ENCODE results near the gene ABCG1. TPM values are rescaled to one million over a fixed set of nuclear protein-coding genes. Genes with fewer than 3 reads are reported as not detected.

The ABCG1 gene
- total RNA-seq, 2 experiments from 2014 or later: 11.6 to 16.3 TPM

DNA sequence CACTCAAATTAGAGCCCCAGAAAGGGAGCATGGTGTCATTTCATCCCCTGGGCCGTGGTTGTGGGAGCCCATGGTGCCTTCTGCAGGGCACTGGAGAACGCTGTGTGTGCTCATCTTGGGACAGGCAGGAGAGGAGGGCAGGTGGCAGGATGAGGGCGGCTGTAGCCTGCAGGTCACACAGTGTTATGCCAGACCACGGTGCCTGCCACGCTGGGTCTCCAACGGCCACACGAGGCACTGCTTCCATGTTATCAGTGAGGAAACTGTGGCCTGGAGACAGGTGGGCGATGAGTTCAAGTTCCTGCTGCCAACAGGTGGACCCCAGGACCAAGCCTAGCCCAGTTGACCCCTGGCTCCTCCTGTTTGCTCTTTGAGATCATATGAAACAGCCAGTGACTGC is 21.0 kb downstream of the ABCG1 start:
- ChIA-PET CTCF (interaction anchor here (0.6 to 4.3 kb wide), 4 partner anchors 12 to 45 kb away, joined by 3 to 42 read pairs (median 18); partner anchors contain the start of gene ABCG1), POLR2A (interaction anchor here (3.0 kb wide), 1 partner anchor 11 kb away, joined by 18 read pairs; no protein-coding TSS in a partner anchor)
- Mint-ChIP-seq H3K4me1 (peaks cover 46% of the 10 kb centered on the region), H3K4me3 (no peak overlapping the region), H3K27ac (no peak overlapping the region), H3K36me3 (ENCODE audit: low read depth) (no peaks in the 10 kb centered on the region), H3K27me3 (no peaks in the 10 kb centered on the region), H3K9me3 (ENCODE audit: low read depth) (no peaks in the 10 kb centered on the region)
- intact Hi-C loops (cut with DNase I, micrococcal nuclease): loop anchor here (5.0 to 10.0 kb wide), 7 partner anchors 162 to 655 kb away; partner anchors contain the start of genes NDUFV3 (in 1 of the 2), RIPK4 (in 1 of the 2) and UBASH3A (in 1 of the 2)
- peak; percentile 38 for DNase-seq
- ATAC-seq: no peak

DNA sequence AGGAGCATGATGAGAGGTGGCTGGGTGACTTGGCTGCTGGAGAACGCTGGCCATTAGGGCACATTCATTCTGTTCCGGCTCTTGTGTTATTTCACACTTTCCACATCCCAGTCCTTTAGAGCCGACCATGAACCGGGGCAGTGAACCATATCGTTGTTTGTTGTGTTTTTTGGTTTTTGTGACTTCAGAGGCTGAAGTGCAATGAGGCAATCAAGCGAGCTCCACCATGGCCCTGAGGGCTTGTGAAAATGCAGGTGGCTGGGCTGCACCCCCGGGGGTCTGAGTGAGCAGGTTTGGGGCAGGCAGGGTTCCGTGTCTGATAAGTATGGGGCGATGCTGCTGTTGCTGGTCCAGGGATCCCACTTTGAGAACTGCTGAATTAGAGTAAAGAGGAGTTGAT is 23.7 kb downstream of the ABCG1 start:
- intact Hi-C loops (cut with DNase I, micrococcal nuclease): no loop called here
- no peaks in the 10 kb centered on the region for H3K36me3 Mint-ChIP-seq (ENCODE audit: low read depth)
- H3K27ac Mint-ChIP-seq: no peak overlapping the region
- H3K27me3 Mint-ChIP-seq: no peaks in the 10 kb centered on the region
- no peaks in the 10 kb centered on the region for H3K9me3 Mint-ChIP-seq (ENCODE audit: low read depth)
- ATAC-seq: no peak
- no peak overlapping the region for H3K4me3 Mint-ChIP-seq
- DNase-seq: no peak
- POLR2A ChIA-PET: no interaction called here
- H3K4me1 Mint-ChIP-seq: peaks cover 24% of the 10 kb centered on the region
- CTCF ChIA-PET: interaction anchor here (0.7 kb wide), 1 partner anchor 97 kb away, joined by 3 read pairs; no protein-coding TSS in a partner anchor

DNA sequence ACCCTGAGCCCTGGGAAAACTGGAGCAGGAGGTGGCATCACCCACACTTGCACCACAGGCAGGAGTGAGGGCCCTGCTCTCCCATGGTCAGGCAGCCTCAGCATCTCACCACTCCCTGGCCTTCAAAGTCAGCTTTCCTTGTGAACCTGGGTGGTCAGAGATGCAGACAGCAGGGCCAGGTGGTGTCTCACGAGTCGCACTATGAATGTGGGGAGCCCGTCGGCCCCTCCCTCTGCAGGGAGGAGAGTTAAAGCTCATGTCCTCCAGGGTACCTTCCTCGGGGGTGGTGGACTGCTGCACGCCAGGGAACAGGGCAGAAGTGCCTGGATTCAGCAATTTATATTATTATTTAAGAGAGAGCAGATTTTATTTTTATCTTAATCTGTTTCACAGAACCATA is 24.1 kb downstream of the ABCG1 start:
- Mint-ChIP-seq H3K27ac (no peak overlapping the region), H3K4me1 (peaks cover 20% of the 10 kb centered on the region), H3K36me3 (ENCODE audit: low read depth) (no peaks in the 10 kb centered on the region), H3K9me3 (ENCODE audit: low read depth) (no peaks in the 10 kb centered on the region), H3K4me3 (no peak overlapping the region), H3K27me3 (no peaks in the 10 kb centered on the region)
- CTCF ChIA-PET: interaction anchor here (0.7 to 2.4 kb wide), 2 partner anchors 10 to 16 kb away, joined by 6 to 11 read pairs; no protein-coding TSS in a partner anchor
- no peak for ATAC-seq
- intact Hi-C loops (cut with DNase I, micrococcal nuclease): no loop called here
- POLR2A ChIA-PET: no interaction called here
- DNase-seq: no peak

DNA sequence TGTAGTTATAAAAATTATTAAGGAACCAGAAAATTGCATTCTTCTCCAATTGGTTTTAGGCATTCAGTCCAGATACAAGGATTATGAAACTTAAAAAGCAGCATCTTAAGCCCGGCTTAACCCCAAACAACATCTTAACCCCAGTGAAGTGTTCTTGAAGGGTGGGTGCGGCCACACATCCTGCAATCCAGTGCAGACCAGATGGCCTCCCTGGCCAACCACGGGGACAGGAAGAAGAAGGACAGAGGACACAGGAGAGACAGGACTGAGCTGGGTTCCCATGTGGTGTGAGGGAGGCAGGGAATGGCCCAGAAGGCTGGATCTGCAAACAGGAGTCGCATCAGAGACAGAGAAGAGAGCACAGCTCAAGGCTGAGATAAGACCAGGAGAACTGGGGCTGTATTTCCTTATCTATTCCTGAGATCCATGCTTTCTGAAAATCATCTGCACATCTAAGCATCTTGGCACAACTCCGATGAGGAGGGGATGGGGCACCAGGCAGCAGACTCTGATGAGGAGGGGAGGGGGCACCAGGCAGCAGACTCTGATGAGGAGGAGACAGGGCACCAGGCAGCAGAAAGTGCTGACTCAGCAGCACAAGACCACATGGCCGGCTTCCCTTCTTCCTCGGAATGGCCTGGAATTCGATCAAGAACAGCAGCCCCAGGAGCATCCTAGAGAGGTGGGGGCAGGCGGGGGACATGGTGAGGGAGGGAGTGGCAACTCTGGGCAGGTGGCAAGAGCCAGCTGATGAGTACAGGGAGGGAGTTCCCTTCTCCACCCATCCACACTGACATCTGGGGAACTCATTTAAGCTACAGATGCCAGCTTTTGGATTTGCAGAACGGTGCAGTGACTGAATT is 26.6 kb downstream of the ABCG1 start:
- ATAC-seq (no peak), DNase-seq (no peak)
- no peaks in the 10 kb centered on the region for H3K27me3 Mint-ChIP-seq
- H3K4me1 Mint-ChIP-seq: peaks cover 6% of the 10 kb centered on the region
- peak overlapping the region; percentile 20 for H3K27ac Mint-ChIP-seq
- no peak overlapping the region for H3K4me3 Mint-ChIP-seq
- CTCF ChIA-PET: interaction anchor here (0.9 to 2.4 kb wide), 5 partner anchors 10 to 100 kb away, joined by 3 to 11 read pairs (median 10); no protein-coding TSS in a partner anchor
- intact Hi-C loops (cut with DNase I, micrococcal nuclease): no loop called here
- H3K9me3 Mint-ChIP-seq (ENCODE audit: low read depth): no peaks in the 10 kb centered on the region
- no peaks in the 10 kb centered on the region for H3K36me3 Mint-ChIP-seq (ENCODE audit: low read depth)
- POLR2A ChIA-PET: no interaction called here

DNA sequence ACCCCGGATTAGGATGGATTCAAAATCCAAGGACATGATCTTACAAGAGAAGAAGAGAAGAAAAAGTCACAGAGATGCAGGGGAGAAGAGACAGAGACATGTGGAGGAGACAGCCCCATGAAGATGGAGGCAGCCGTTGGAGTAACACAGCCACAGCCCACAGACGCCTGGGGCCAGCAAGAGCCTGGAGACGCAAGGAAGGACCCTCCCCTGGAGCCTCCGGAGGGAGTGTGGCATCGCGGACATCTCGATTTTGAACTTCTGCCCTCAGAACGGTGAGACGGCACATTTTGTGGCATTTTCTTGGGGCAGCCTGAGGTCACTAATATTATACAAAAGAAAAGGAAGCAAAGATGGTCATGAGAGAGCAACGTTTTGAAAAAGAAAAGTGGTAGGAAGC is 28.8 kb downstream of the ABCG1 start:
- ChIA-PET CTCF (interaction anchor here (2.3 kb wide), 1 partner anchor 9 kb away, joined by 8 read pairs; no protein-coding TSS in a partner anchor), POLR2A (no interaction called here)
- intact Hi-C loops (cut with DNase I, micrococcal nuclease): no loop called here
- ATAC-seq: no peak
- DNase-seq: no peak
- peaks cover 9% of the 10 kb centered on the region for H3K4me1 Mint-ChIP-seq
- no peak overlapping the region for H3K4me3 Mint-ChIP-seq
- H3K27ac Mint-ChIP-seq: no peak overlapping the region
- no peaks in the 10 kb centered on the region for H3K36me3 Mint-ChIP-seq (ENCODE audit: low read depth)
- no peaks in the 10 kb centered on the region for H3K27me3 Mint-ChIP-seq
- no peaks in the 10 kb centered on the region for H3K9me3 Mint-ChIP-seq (ENCODE audit: low read depth)

DNA sequence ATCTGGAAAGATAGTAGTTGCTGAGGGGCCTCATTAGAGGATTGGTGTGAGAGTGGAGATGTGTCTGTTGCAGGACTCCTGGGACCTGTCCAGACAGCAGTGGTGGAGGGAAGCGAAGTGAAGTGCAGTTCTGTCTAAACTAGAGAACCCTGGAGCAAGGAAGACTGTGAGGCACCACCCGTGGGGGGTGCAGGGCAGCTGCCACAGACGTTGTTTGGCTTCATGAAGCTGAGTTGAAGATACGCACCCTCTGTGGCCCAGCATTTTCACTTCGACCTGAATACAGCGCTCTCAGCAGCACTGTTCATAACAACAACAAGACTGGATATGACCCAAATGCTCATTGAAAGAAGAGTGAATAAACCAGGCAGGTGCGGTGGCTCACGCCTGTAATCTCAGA is 29.3 kb downstream of the ABCG1 start:
- no peaks in the 10 kb centered on the region for H3K9me3 Mint-ChIP-seq (ENCODE audit: low read depth)
- DNase-seq (no peak), ATAC-seq (no peak)
- no peaks in the 10 kb centered on the region for H3K27me3 Mint-ChIP-seq
- peaks cover 12% of the 10 kb centered on the region for H3K4me1 Mint-ChIP-seq
- H3K27ac Mint-ChIP-seq: no peak overlapping the region
- intact Hi-C loops (cut with DNase I, micrococcal nuclease): no loop called here
- H3K4me3 Mint-ChIP-seq: no peak overlapping the region
- H3K36me3 Mint-ChIP-seq (ENCODE audit: low read depth): no peaks in the 10 kb centered on the region
- CTCF ChIA-PET: interaction anchor here (2.0 to 2.3 kb wide), 2 partner anchors 10 to 11 kb away, joined by 8 to 13 read pairs; no protein-coding TSS in a partner anchor
- POLR2A ChIA-PET: no interaction called here

DNA sequence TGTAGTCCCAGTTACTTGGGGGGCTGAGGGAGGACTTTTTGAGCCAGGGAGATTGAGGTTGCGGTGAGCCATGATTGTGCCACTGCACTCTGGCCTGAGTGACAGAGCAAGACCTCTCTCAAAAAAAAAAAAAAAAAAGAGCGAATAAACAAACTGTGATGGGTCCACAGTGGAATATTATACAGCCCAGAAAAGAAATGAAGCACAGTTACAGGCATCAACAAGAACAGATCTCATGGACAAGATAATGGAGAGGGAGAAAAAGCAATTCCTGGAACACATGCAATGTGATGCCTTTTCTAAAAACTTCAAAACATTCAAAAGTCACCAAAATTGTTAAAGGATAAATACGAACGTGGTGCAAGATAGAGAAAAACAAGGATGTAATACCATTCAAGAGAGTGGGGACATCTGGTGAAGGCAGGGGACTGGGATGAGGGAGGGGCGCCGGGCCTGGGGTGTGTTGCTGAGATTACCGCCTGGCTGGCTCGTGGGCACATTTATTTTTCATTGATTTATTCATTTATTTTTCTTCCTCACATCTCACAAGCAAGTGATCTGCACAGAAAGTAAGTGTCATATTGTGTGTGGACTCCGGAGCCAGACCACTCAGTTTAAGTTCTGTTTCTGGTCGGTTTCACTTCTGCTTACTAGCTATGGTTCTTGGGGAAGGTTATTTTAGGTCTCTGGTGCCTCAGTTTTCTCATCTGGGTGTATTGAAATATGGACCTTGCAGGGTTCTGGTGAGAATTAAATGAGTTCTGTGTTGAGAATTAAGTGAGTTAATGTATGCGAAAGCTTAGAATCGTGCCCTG is 30.1 kb downstream of the ABCG1 start:
- Mint-ChIP-seq H3K4me1 (peaks cover 17% of the 10 kb centered on the region), H3K36me3 (ENCODE audit: low read depth) (no peaks in the 10 kb centered on the region), H3K9me3 (ENCODE audit: low read depth) (no peaks in the 10 kb centered on the region), H3K27ac (no peak overlapping the region), H3K4me3 (no peak overlapping the region), H3K27me3 (no peaks in the 10 kb centered on the region)
- no peak for ATAC-seq
- ChIA-PET CTCF (interaction anchor here (1.2 to 2.3 kb wide), 5 partner anchors 10 to 85 kb away, joined by 3 to 13 read pairs (median 4); no protein-coding TSS in a partner anchor), POLR2A (interaction anchor here (0.5 kb wide), 1 partner anchor 67 kb away, joined by 3 read pairs; no protein-coding TSS in a partner anchor)
- no peak for DNase-seq
- intact Hi-C loops (cut with DNase I, micrococcal nuclease): no loop called here

DNA sequence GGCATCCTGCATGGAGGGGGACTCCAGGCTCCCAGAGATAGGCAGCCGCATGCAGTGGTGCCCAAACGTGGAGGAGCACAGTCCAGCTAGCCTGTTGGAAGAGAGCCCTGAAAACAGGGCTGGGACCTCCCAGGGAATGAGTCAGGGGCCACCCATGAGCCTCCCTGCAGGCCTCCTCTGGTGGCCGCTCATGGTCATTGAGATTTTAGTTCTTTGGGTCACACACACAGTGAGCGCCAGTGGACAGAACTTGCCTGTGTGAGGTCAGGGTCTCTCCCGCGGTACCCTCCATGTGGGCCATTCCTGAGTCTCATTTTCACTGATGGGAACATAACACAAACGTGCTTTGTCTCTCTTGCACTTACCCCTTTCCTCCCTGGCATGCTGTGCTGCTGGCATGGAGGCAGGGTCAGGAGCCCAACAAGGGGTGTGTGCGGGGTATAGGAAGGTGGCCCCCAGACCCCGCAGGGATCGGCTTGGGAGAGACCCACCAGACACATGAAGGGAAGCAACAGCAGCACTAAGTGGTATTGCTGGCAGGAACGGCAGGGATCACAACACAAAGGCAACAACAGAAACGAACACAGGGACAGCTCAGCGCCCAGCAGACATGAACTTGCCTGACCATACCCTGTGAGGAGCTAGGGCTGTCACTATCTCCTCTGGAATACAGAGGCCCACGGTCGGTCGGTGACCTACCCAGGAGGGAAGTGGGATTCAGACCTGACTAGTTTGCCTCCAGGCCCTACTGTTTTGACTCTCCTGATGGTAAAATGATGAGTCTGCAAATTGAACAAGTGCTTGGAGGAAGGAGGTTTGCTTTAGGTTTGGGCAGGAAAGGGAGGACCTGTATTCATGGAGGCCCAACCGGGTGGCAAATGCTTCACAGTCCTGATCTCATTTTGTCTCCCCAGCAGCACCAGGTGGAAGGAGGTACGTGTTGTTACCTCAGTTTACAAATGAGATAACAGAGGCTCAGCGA is 31.8 kb downstream of the ABCG1 start:
- Mint-ChIP-seq H3K9me3 (ENCODE audit: low read depth) (no peaks in the 10 kb centered on the region), H3K4me1 (peaks cover 16% of the 10 kb centered on the region), H3K27ac (no peak overlapping the region), H3K27me3 (no peaks in the 10 kb centered on the region), H3K4me3 (no peak overlapping the region), H3K36me3 (ENCODE audit: low read depth) (no peaks in the 10 kb centered on the region)
- DNase-seq: no peak
- intact Hi-C loops (cut with DNase I, micrococcal nuclease): no loop called here
- no peak for ATAC-seq
- POLR2A ChIA-PET: no interaction called here
- CTCF ChIA-PET: interaction anchor here (0.6 to 1.3 kb wide), 3 partner anchors 42 to 133 kb away, joined by 3 read pairs; no protein-coding TSS in a partner anchor

DNA sequence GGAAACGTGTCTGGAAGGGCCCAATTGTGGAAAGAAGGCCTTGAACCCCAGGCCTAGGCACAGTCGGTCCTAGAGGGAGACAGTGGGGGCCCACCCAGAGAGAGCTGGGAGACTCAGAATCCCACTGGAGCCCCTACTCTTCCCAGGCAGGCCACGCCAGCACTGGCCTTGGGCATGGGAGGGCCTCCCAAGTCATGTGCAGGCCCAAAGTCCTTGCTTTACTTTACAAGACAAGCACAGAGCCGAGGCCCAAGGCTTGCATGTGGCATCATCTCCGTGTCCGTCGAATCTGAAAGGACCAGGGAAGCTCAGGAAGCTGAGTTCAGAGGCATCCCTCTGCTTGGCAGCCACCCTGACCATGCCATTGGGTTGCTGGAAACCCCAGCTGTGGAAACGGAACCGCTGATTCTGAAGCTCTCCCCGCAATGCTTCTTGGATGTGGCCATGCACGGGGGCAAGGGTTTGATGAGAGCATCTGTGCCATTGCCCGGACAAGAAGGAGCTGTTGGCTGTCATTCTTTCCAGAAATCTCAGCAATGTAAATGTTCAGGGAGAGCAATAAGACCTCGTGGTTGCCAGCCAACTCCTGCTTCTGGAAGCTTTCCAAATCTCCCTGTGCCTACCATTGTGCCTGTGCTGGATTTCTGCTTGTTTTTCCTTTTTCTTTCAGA is 32.8 kb downstream of the ABCG1 start:
- Mint-ChIP-seq H3K9me3 (ENCODE audit: low read depth) (no peaks in the 10 kb centered on the region), H3K27me3 (no peaks in the 10 kb centered on the region), H3K36me3 (ENCODE audit: low read depth) (no peaks in the 10 kb centered on the region), H3K27ac (no peak overlapping the region), H3K4me1 (peaks cover 16% of the 10 kb centered on the region), H3K4me3 (no peak overlapping the region)
- POLR2A ChIA-PET: no interaction called here
- intact Hi-C loops (cut with DNase I, micrococcal nuclease): no loop called here
- DNase-seq (no peak), ATAC-seq (no peak)
- CTCF ChIA-PET: interaction anchor here (0.7 to 1.4 kb wide), 6 partner anchors 13 to 144 kb away, joined by 3 to 5 read pairs (median 3); no protein-coding TSS in a partner anchor

DNA sequence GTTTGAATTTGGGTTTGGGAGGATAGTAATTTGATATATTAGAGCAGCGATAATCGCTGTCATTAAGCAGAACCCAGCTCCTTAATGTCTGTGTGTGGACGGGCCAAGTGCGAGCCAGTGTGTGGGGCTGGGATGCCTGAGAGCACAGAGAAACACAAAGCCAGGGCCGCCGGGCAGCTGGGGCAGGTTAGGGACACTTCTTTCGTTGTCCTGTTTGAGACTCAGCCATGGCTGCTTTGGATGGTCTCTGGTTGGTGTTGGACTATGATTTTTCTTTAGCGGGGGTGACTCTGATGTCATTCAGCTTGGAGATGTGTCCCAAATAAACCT is 33.4 kb downstream of the ABCG1 start:
- H3K4me1 Mint-ChIP-seq: peaks cover 16% of the 10 kb centered on the region
- POLR2A ChIA-PET: no interaction called here
- no peaks in the 10 kb centered on the region for H3K27me3 Mint-ChIP-seq
- ATAC-seq: no peak
- H3K36me3 Mint-ChIP-seq (ENCODE audit: low read depth): no peaks in the 10 kb centered on the region
- DNase-seq: no peak
- intact Hi-C loops (cut with DNase I, micrococcal nuclease): no loop called here
- no peak overlapping the region for H3K4me3 Mint-ChIP-seq
- CTCF ChIA-PET: interaction anchor here (0.6 to 1.8 kb wide), 8 partner anchors 13 to 144 kb away, joined by 3 to 5 read pairs (median 3); no protein-coding TSS in a partner anchor
- no peak overlapping the region for H3K27ac Mint-ChIP-seq
- no peaks in the 10 kb centered on the region for H3K9me3 Mint-ChIP-seq (ENCODE audit: low read depth)

Data from activated CD4-positive, alpha-beta T cell treated with anti-CD3 and anti-CD28 coated beads for 36 hours (primary cell).